Calu3 (cell line): ENCODE results near the gene SASH3. TPM values are rescaled to one million over a fixed set of nuclear protein-coding genes. Genes with fewer than 3 reads are reported as not detected.

Source experiments
- BruUV-seq: library from RNA; stranded (reverse); fragments of 400-500 nt; replicated peaks from 2 replicates; lab custom pipeline; 2021; lab: Mats Ljungman, UMichigan
- CTCF ChIA-PET: fragments of 300-600 bp; sonication (Branson Sonifier 250); formaldehyde crosslinking; loops from one replicate; lab custom pipeline; 2022; ENCODE audit warnings: antibody characterized with exemption; lab: Charles Lee
- DNase-seq: peaks from one replicate; pipeline ENCODE4 v3.0.0; 2022
- H3K27ac Mint-ChIP-seq: one replicate; pipeline ENCODE4 v1.8.0; 2022; ENCODE audit warnings: mixed read lengths; ENCODE audit not compliant: unreplicated experiment
- H3K27me3 Mint-ChIP-seq: one replicate; pipeline ENCODE4 v1.8.0; 2022; ENCODE audit warnings: mixed read lengths; ENCODE audit not compliant: unreplicated experiment
- H3K36me3 Mint-ChIP-seq: one replicate; pipeline ENCODE4 v1.8.0; 2022; ENCODE audit warnings: mild to moderate bottlenecking, moderate library complexity, mixed read lengths; ENCODE audit not compliant: insufficient read depth, unreplicated experiment
- H3K4me1 Mint-ChIP-seq: one replicate; pipeline ENCODE4 v1.8.0; 2022; ENCODE audit warnings: mild to moderate bottlenecking, low read depth, mixed read lengths; ENCODE audit not compliant: unreplicated experiment
- H3K4me3 Mint-ChIP-seq: one replicate; pipeline ENCODE4 v1.8.0; 2022; ENCODE audit warnings: mild to moderate bottlenecking, low read depth, moderate library complexity, mixed read lengths; ENCODE audit not compliant: unreplicated experiment
- H3K9me3 Mint-ChIP-seq: one replicate; pipeline ENCODE4 v1.8.0; 2022; ENCODE audit warnings: low read depth, mixed read lengths; ENCODE audit not compliant: unreplicated experiment
- intact Hi-C: fragments of 100-400 bp; cut with micrococcal nuclease; formaldehyde crosslinking; loops from one replicate; pipeline ENCODE4 v1.10.0; 2022; ENCODE audit not compliant: unreplicated experiment
- total RNA-seq: library from RNA; stranded (reverse); gene quantifications from 2 replicates; pipeline ENCODE4 v1.2.3, GENCODE V29; 2022
- TF ChIP-seq, protein P1 (sequence below): fragments of 200-600 bp; IDR thresholded peaks from one replicate; pipeline ENCODE4 v1.8.0; 2022; ENCODE audit warnings: antibody characterized with exemption; ENCODE audit not compliant: unreplicated experiment

SASH3 gene
- total RNA-seq, 1 experiment from 2014 or later, result not detected

DNA sequence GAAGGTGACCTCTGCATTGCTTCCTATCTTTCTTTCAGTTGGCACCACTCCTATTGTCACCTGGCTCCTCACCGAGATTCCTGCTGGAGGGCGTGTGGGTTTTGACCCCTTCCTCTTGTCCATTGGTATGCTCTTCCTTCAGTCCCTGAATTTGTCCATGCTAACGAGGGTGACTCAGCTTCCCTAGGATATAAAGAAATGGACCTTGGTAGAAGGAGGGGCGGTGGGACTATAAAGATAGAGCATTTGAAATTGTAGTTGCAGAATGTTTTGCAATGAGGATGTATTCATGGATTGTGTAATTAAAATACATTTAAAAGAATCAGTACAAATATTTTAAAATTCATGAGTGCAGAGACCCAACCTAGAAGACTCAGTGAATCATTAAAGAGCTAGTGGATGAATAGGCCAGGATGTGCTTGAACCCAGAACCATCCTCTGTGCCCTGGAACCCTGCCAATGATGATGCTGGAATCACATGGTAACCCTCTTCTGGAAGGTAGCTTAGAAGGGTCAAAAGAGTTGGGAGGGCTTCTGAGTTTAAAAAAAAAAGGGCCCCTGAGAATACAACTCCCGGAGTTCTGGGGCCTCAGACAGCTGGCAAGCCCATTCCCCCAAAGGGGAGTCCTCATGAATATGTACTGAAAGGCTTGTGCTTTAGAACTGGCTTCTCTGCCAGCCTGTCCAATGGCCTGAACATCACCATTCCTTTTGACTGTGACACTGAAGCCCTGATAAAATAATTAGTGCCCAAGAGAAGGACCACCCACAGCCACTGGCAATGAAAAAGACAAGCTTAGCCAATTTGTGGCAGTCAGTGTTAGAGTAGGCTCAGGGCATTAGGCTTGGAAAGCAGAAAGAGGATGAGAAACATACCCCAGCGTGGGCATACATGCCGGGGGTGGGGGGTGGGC, 32.9 kb upstream of the SASH3 start:
- no peak overlapping the region for H3K27ac Mint-ChIP-seq
- no TSS peak for BruUV-seq
- TF ChIP-seq, protein P1, sequence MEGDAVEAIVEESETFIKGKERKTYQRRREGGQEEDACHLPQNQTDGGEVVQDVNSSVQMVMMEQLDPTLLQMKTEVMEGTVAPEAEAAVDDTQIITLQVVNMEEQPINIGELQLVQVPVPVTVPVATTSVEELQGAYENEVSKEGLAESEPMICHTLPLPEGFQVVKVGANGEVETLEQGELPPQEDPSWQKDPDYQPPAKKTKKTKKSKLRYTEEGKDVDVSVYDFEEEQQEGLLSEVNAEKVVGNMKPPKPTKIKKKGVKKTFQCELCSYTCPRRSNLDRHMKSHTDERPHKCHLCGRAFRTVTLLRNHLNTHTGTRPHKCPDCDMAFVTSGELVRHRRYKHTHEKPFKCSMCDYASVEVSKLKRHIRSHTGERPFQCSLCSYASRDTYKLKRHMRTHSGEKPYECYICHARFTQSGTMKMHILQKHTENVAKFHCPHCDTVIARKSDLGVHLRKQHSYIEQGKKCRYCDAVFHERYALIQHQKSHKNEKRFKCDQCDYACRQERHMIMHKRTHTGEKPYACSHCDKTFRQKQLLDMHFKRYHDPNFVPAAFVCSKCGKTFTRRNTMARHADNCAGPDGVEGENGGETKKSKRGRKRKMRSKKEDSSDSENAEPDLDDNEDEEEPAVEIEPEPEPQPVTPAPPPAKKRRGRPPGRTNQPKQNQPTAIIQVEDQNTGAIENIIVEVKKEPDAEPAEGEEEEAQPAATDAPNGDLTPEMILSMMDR, result no peak
- no peaks in the 10 kb centered on the region for H3K9me3 Mint-ChIP-seq
- CTCF ChIA-PET, result no interaction called here
- no peaks in the 10 kb centered on the region for H3K36me3 Mint-ChIP-seq
- H3K4me1 Mint-ChIP-seq, result no peaks in the 10 kb centered on the region
- DNase-seq, result no peak
- H3K4me3 Mint-ChIP-seq, result no peak overlapping the region
- H3K27me3 Mint-ChIP-seq, result peaks cover 55% of the 10 kb centered on the region
- intact Hi-C loops, result no loop called here

DNA sequence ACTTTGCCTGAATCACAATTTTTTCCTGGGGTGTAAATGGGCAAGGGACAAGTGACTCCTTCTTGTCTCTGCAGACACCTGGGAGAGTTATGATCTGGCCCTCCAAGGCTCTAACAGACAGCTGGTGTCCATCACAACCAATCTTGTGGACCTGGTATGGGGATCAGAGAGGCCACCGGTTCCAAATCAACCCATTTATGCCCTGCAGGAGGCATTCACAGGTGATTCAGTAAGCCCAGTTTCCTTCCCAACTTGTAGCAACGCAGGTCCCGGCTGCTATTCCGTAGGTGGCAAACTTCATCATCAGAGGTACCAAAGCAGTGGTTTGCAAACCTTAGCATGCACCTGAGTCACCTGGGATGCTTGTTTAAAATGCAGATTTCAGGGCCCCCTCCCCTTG, 32.2 kb upstream of the SASH3 start:
- no peak for DNase-seq
- CTCF ChIA-PET, result no interaction called here

DNA sequence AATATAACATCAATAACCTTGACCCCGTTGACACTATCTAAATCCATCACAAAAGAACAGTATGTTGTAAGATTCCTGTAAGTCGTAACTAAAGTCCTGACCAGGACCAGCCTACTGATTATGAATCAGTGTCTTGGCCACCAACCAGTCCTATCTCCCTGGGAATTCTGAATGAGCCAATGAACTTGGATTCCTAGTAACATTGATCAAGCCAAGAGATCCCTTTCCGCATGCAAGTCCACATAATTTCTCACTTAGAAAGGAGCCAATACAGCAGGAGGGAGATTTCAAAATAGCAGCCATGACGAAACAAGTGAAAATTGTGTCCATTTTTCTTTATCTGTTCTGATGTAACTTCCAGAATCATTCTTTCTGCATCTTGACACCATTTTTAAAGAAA, 31.4 kb upstream of the SASH3 start:
- H3K27ac Mint-ChIP-seq, result no peak overlapping the region
- no peaks in the 10 kb centered on the region for H3K4me1 Mint-ChIP-seq
- no peak overlapping the region for H3K4me3 Mint-ChIP-seq
- CTCF ChIA-PET, result no interaction called here
- H3K36me3 Mint-ChIP-seq, result no peaks in the 10 kb centered on the region
- peaks cover 54% of the 10 kb centered on the region for H3K27me3 Mint-ChIP-seq
- H3K9me3 Mint-ChIP-seq, result no peaks in the 10 kb centered on the region
- intact Hi-C loops, result no loop called here
- BruUV-seq, result no TSS peak
- TF ChIP-seq, protein P1, result no peak
- DNase-seq, result no peak

More for the DNA sequence above, 32.2 kb upstream of the SASH3 start:
- Mint-ChIP-seq H3K9me3 (no peaks in the 10 kb centered on the region), H3K27me3 (peaks cover 55% of the 10 kb centered on the region), H3K36me3 (no peaks in the 10 kb centered on the region), H3K27ac (no peak overlapping the region), H3K4me3 (no peak overlapping the region), H3K4me1 (no peaks in the 10 kb centered on the region)
- intact Hi-C loops, result no loop called here
- TF ChIP-seq, protein P1, result no peak
- BruUV-seq, result no TSS peak

DNA sequence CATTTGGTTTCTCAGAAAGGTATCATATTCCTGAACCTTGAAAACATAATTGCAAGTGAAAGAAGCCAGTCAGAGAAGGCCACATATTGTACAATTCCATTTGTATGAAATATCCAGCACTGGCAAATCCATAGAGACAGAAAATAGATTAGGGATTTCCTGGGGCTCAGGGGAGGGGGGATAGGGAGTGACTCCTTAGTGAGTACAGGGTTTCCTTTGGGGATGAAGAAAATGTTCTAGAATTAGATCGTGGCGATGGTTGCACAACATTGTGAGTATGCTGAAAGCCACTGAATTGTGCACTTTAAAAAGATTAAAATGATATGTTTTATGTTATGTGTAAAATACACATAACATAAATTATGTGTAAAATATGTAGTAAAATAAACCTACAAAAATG, 30.7 kb upstream of the SASH3 start:
- Mint-ChIP-seq H3K9me3 (no peaks in the 10 kb centered on the region), H3K27me3 (peaks cover 46% of the 10 kb centered on the region), H3K4me3 (no peak overlapping the region), H3K27ac (no peak overlapping the region), H3K36me3 (no peaks in the 10 kb centered on the region), H3K4me1 (no peaks in the 10 kb centered on the region)
- DNase-seq, result no peak
- CTCF ChIA-PET, result no interaction called here
- no TSS peak for BruUV-seq
- TF ChIP-seq, protein P1, result no peak
- intact Hi-C loops, result no loop called here
